Vagina (tissue), 2 donors: ENCODE results near the gene CRYZL1.

Experiments
- POLR2A ChIP-seq, 2 donors: fragments of 450-650 bp; IDR thresholded peaks; one replicate each; pipeline ENCODE4 v1.6.1; 2017; ENCODE audit warnings: antibody characterized with exemption in 2 of 2, mild to moderate bottlenecking in 2 of 2, moderate library complexity in 2 of 2
- POLR2AphosphoS5 ChIP-seq, 2 donors: sonication (generic); formaldehyde crosslinking; IDR thresholded peaks; one replicate each; pipeline ENCODE4 v1.9.0; 2017; ENCODE audit warnings: antibody characterized with exemption in 2 of 2, mild to moderate bottlenecking in 2 of 2, low read depth in 1 of 2; ENCODE audit not compliant: insufficient read depth in 1 of 2
- TF ChIP-seq, protein P1 (sequence below), 3 experiments: fragments of 450-650 bp in 2 of 3; fragments of 200-600 bp in 1 of 3; sonication (generic) in 1 of 3; IDR thresholded peaks; one replicate each; pipeline ENCODE4 v1.5.1; 2017 to 2019; ENCODE audit warnings: antibody characterized with exemption in 3 of 3, mild to moderate bottlenecking in 2 of 3, moderate library complexity in 2 of 3

GRCh38 chr21:33658919-33659567 lies 17.5 kb upstream of the CRYZL1 start:
- TF ChIP-seq, protein P1, sequence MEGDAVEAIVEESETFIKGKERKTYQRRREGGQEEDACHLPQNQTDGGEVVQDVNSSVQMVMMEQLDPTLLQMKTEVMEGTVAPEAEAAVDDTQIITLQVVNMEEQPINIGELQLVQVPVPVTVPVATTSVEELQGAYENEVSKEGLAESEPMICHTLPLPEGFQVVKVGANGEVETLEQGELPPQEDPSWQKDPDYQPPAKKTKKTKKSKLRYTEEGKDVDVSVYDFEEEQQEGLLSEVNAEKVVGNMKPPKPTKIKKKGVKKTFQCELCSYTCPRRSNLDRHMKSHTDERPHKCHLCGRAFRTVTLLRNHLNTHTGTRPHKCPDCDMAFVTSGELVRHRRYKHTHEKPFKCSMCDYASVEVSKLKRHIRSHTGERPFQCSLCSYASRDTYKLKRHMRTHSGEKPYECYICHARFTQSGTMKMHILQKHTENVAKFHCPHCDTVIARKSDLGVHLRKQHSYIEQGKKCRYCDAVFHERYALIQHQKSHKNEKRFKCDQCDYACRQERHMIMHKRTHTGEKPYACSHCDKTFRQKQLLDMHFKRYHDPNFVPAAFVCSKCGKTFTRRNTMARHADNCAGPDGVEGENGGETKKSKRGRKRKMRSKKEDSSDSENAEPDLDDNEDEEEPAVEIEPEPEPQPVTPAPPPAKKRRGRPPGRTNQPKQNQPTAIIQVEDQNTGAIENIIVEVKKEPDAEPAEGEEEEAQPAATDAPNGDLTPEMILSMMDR (IDR thresholded peaks at IDR 0.05), result no peak
- TF ChIP-seq POLR2A (IDR thresholded peaks at IDR 0.05) (no peak), POLR2AphosphoS5 (IDR thresholded peaks at IDR 0.05; ENCODE audit: insufficient read depth in 1 of 2, low read depth in 1 of 2) (no peak)
